CD1c-positive myeloid dendritic cell (primary cell): ENCODE data around the gene ADIPOR2.

ENCODE experiments used
- DNase-seq: peaks from one replicate; pipeline ENCODE4 v3.0.0-alpha.2; 2016; ENCODE audit errors: extremely low spot score

The ADIPOR2 gene

DNA sequence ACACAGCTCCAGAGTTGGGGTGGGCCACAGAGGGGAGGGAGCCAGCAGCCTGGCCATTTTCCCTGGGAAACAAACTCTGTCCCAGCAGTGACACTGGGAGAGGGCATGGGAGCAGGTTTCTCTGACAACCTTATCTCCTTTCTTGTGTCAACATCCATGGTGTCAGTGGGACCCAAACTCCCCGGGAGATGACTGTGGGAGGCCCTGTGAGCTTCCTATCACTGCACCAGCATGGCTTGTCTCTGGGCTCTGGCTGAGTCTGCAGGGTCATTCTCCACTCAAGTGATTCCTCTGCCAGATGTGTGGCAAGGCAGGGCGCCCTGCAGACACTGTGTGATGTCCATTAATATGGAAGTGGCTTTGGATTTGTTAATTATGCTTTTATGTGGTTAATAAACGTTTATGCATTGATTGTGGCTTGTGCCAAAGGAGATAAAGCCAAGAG is 139.6 kb downstream of the ADIPOR2 start:
- no peak for DNase-seq

DNA sequence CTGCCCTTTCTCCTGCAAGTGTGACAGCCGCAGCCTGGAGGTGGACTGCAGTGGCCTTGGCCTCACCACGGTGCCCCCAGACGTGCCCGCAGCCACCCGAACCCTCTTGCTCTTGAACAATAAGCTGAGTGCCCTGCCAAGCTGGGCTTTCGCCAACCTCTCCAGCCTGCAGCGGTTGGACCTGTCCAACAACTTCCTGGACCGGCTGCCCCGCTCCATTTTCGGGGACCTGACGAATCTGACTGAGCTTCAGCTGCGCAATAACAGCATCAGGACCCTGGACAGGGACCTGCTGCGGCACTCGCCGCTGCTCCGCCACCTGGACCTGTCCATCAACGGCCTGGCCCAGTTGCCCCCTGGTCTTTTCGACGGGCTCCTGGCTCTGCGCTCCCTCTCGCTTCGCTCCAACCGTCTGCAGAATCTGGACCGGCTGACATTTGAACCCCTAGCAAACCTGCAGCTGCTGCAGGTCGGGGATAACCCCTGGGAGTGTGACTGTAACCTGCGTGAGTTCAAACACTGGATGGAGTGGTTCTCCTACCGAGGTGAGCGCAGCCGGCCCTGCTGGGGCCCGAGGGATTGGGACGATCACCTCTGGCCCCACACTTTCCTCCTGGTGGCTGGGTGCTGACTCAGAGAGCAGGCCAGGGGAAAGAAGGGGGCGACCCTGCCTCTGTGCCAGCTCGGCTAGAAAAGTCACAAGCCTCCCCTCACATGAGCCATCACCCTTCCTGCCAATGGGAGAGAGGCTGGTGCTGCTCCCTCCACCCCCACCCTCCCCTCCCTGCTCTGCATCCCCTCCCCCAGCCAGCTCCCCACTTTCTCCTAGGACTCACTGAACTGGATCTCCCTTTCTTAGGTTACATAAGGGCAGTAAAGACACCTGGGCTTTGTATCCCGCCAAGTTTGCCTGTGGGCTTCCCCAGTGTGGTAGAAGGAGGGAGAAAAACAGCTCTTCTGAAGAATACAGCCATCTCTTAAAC is 140.4 kb downstream of the ADIPOR2 start:
- peak; percentile 58 for DNase-seq

GRCh38 chr12:1832801-1833595 is 142.1 kb downstream of the ADIPOR2 start:
- DNase-seq = no peak

- no peak for DNase-seq
These were observed 142.7 kb downstream of the ADIPOR2 start for GRCh38 chr12:1833596-1834028.

DNA sequence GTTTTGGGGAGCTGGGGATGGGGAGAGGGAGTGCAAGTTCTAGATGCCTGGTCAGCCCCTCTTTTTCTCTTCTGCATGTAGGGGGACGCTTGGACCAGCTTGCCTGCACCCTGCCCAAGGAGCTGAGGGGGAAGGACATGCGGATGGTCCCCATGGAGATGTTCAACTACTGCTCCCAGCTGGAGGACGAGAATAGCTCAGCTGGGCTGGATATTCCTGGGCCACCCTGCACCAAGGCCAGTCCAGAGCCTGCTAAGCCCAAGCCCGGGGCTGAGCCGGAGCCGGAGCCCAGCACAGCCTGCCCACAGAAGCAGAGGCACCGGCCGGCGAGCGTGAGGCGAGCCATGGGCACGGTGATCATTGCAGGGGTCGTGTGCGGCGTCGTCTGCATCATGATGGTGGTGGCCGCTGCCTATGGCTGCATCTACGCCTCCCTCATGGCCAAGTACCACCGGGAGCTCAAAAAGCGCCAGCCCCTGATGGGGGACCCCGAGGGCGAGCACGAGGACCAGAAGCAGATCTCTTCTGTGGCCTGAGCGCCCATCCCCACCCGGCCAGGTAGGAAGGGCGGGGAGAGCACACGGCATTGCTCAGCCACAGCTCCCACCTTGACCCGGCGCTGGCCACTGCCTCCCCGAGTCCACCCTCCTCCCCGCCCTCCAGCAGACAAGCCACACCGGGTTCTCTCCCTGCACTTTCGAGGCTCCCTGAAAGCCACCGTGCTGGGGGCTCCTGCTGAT is 143.5 kb downstream of the ADIPOR2 start:
- no peak for DNase-seq

- DNase-seq = no peak
These were observed 144.6 kb downstream of the ADIPOR2 start for GRCh38 chr12:1835211-1836131.

GRCh38 chr12:1836241-1836803 is 145.5 kb downstream of the ADIPOR2 start:
- DNase-seq = no peak

GRCh38 chr12:1836854-1837421 is 146.1 kb downstream of the ADIPOR2 start:
- DNase-seq = no peak

GRCh38 chr12:1837541-1838204 is 146.8 kb downstream of the ADIPOR2 start:
- no peak for DNase-seq
